Activated B cell treated with CpG ODN at 0.5 μM for 24 hours (primary cell): ENCODE data around the gene MTSS2. TPM values are rescaled to one million over a fixed set of nuclear protein-coding genes. Genes with fewer than 3 reads are reported as not detected.

Source experiments
- ATAC-seq: fragments of 200-7000 bp; cut with Tn5 transposase; one replicate; pipeline ENCODE4 v1.10.0; 2021; ENCODE audit warnings: low read depth, mild to moderate bottlenecking, moderate library complexity
- CTCF ChIA-PET: fragments of 350-600 bp; sonication (Branson Sonifier 250); formaldehyde crosslinking; loops from one replicate; lab custom pipeline; 2021; ENCODE audit warnings: antibody characterized with exemption; lab: Charles Lee
- POLR2A ChIA-PET: fragments of 350-600 bp; sonication (Branson Sonifier 250); formaldehyde crosslinking; loops from one replicate; lab custom pipeline; 2021; ENCODE audit warnings: antibody characterized with exemption; lab: Charles Lee
- DNase-seq: peaks from one replicate; pipeline ENCODE4 v3.0.0; 2022
- H3K27ac Mint-ChIP-seq: one replicate; pipeline ENCODE4 v1.8.0; 2020; ENCODE audit warnings: mixed read lengths
- H3K27me3 Mint-ChIP-seq: one replicate; pipeline ENCODE4 v1.8.0; 2021; ENCODE audit warnings: mixed read lengths
- H3K36me3 Mint-ChIP-seq: one replicate; pipeline ENCODE4 v1.8.0; 2021; ENCODE audit warnings: low read depth, mixed read lengths
- H3K4me1 Mint-ChIP-seq: one replicate; pipeline ENCODE4 v1.8.0; 2021; ENCODE audit warnings: mixed read lengths
- H3K4me3 Mint-ChIP-seq: one replicate; pipeline ENCODE4 v1.8.0; 2020; ENCODE audit warnings: mild to moderate bottlenecking, mixed read lengths
- H3K9me3 Mint-ChIP-seq: one replicate; pipeline ENCODE4 v1.8.0; 2020; ENCODE audit warnings: mixed read lengths
- CTCF ChIP-seq: fragments of 200-600 bp; IDR thresholded peaks from one replicate; pipeline ENCODE4 v1.8.0; 2022; ENCODE audit warnings: antibody characterized with exemption, mild to moderate bottlenecking
- intact Hi-C: fragments of 100-400 bp; cut with micrococcal nuclease; formaldehyde crosslinking; loops from one replicate; pipeline ENCODE4 v1.15.1; 2024
- total RNA-seq: library from RNA; stranded (reverse); gene quantifications from 2 replicates; pipeline ENCODE4 v1.2.3, GENCODE V29; 2022

The MTSS2 gene
- total RNA-seq, 1 donor from 2014 or later, result 1.4 TPM

GRCh38 chr16:70713824-70714223, 28.0 kb upstream of the MTSS2 start:
- Mint-ChIP-seq H3K4me3 (no peak overlapping the region), H3K27ac (no peak overlapping the region), H3K27me3 (no peaks in the 10 kb centered on the region), H3K36me3 (peaks cover 26% of the 10 kb centered on the region), H3K4me1 (no peaks in the 10 kb centered on the region), H3K9me3 (no peaks in the 10 kb centered on the region)
- ChIA-PET POLR2A (no interaction called here), CTCF (no interaction called here)
- DNase-seq (no peak), ATAC-seq (no peak)
- intact Hi-C loops, result no loop called here
- no peak for TF ChIP-seq CTCF

GRCh38 chr16:70713342-70713741, 27.5 kb upstream of the MTSS2 start:
- ChIA-PET CTCF (no interaction called here), POLR2A (no interaction called here)
- intact Hi-C loops, result no loop called here
- H3K4me1 Mint-ChIP-seq, result no peaks in the 10 kb centered on the region
- H3K4me3 Mint-ChIP-seq, result no peak overlapping the region
- H3K27me3 Mint-ChIP-seq, result no peaks in the 10 kb centered on the region
- no peak for TF ChIP-seq CTCF
- DNase-seq (no peak), ATAC-seq (no peak)
- H3K36me3 Mint-ChIP-seq, result peaks cover 28% of the 10 kb centered on the region
- no peaks in the 10 kb centered on the region for H3K9me3 Mint-ChIP-seq
- no peak overlapping the region for H3K27ac Mint-ChIP-seq

GRCh38 chr16:70712942-70713341, 27.1 kb upstream of the MTSS2 start:
- Mint-ChIP-seq H3K4me1 (no peaks in the 10 kb centered on the region), H3K27ac (no peak overlapping the region), H3K36me3 (peaks cover 32% of the 10 kb centered on the region), H3K27me3 (no peaks in the 10 kb centered on the region), H3K9me3 (no peaks in the 10 kb centered on the region), H3K4me3 (no peak overlapping the region)
- intact Hi-C loops, result no loop called here
- TF ChIP-seq CTCF, result no peak
- ChIA-PET POLR2A (no interaction called here), CTCF (no interaction called here)
- DNase-seq (no peak), ATAC-seq (no peak)

- Mint-ChIP-seq H3K4me1 (no peaks in the 10 kb centered on the region), H3K4me3 (no peak overlapping the region), H3K36me3 (peaks cover 33% of the 10 kb centered on the region), H3K27ac (no peak overlapping the region), H3K9me3 (no peaks in the 10 kb centered on the region), H3K27me3 (no peaks in the 10 kb centered on the region)
- ATAC-seq (no peak), DNase-seq (no peak)
- ChIA-PET POLR2A (no interaction called here), CTCF (no interaction called here)
- no peak for TF ChIP-seq CTCF
- intact Hi-C loops, result no loop called here
Observed at GRCh38 chr16:70712359-70712758, 26.5 kb upstream of the MTSS2 start.

- intact Hi-C loops, result no loop called here
- Mint-ChIP-seq H3K9me3 (no peaks in the 10 kb centered on the region), H3K36me3 (peaks cover 35% of the 10 kb centered on the region), H3K4me1 (no peaks in the 10 kb centered on the region), H3K27ac (no peak overlapping the region), H3K4me3 (no peak overlapping the region), H3K27me3 (no peaks in the 10 kb centered on the region)
- ATAC-seq (no peak), DNase-seq (no peak)
- no peak for TF ChIP-seq CTCF
- CTCF ChIA-PET, result no interaction called here
- POLR2A ChIA-PET, result no interaction called here
Observed at GRCh38 chr16:70711211-70712031, 25.6 kb upstream of the MTSS2 start.
